Inflammatory macrophage (primary cell): ENCODE results near the gene CSH2.

Experiments
- DNase-seq, 2 donors: peaks; one replicate each; pipeline ENCODE4 v3.0.0-alpha.2; 2020 to 2022

The CSH2 gene

DNA sequence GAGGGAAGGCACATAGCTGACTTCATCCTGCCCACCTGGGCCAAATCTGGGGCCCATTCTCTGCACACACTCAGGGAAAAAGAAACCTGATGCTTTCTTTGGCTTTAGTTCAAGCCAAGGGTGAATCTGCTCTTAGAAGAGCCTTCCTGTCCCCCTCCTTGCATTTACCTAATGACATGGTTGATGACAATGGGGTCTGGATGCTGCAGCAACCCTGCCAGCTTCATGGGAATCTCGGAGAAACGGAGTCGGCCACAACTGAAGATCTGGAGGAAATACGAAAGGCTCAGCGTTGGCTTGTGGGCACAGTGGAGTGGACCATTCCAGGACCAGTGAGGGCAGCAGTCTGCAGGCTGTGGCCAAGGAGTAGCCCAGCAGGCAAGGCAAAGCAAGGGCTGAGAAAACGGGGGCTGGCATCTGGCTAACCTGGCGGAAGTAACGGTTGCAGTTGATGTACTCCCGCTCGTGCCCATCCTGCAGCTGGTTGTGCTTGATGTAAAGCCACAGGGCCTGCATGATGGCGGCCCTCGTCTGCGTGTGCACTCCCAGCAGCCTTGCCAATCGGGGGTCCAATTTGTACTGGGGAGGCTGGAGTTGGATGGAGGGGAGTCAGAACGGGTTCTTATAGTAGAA, 39.6 kb downstream of the CSH2 start:
- DNase-seq: no peak

DNA sequence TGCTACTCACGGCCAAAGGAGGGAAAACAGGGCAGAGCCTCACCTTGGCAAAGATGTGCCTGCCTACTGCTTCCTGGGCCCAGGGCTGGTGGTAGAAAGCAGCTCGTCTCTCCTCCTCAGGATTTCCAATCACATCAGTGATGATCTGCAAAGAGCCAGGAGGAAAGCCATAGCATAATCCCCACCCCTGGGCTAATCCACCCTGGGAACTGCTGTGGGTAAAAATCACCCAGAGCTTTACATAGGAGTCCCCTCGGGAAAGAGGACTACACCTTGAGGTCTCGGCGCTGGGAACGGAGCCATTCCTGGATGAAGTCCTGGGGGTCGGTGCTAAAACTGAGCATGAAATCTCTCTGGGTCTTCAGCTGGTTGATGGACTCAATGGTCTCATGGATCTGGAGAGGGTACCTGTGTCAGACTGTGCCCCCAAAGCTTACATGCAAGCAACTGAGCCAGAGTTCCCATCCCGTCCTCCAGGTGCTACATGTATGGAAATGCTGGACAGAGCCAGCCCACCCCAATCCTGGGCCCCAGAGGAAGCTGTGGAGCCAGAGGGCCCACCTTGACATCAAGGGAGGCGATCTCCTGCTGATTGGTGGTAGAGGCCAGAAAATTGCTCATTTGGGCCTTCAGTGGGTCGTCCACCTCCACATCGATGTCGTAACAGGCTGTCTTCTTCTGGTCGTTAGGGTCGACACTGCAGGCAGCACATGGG, 40.3 kb downstream of the CSH2 start:
- DNase-seq: no peak

DNA sequence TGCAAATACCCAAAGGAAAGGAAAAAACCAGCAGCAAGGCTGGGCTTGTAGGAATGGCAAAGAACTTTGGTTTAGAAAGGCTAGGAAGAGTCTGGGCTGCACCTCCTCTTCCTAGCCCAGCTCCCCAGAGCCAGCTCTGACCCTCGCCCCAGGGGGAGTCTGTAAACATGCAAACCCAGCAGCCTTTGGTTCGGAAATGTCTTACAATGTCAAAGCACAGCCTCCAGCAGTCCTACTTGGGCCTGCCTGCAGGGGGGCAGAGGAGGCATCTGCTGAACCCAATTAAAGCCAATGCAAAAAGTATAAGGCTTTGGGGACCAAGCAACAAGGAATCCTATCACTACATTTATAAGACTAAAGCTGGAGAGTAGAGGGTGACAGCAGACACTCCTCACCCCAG, 41.0 kb downstream of the CSH2 start:
- DNase-seq: no peak

DNA sequence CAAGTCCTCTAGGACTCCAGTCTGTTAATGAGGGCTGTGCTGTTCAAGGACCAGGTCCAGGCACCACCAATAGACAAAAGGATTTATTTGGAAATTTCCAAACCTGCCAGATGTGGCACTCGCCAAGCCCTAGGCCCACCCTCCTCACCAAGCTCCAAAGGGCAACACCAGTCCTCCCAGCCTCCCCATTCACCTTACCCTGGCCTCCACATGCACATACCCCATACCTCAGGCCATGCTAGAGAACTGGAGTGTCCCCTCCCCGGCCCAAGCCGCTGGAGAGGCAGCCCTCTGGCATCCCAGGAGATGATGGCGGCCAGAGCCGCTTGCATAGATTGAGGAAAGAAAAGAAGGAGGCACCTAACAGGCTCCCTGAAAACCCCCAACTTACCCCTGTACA, 41.5 kb downstream of the CSH2 start:
- no peak for DNase-seq

DNA sequence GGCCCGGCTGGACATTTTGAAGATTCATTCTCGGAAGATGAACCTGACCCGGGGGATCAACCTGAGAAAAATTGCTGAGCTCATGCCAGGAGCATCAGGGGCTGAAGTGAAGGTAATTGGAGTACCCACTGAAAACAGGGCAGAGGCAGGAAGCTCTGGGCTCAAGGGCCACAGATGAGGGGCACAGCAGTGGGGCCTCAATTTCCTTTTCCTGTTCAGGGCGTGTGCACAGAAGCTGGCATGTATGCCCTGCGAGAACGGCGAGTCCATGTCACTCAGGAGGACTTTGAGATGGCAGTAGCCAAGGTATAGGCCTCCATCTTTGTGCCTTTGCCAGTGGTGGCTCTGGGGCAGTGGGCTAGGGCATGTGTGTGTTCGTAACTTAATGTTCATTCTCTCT, 42.0 kb downstream of the CSH2 start:
- DNase-seq: no peak

DNA sequence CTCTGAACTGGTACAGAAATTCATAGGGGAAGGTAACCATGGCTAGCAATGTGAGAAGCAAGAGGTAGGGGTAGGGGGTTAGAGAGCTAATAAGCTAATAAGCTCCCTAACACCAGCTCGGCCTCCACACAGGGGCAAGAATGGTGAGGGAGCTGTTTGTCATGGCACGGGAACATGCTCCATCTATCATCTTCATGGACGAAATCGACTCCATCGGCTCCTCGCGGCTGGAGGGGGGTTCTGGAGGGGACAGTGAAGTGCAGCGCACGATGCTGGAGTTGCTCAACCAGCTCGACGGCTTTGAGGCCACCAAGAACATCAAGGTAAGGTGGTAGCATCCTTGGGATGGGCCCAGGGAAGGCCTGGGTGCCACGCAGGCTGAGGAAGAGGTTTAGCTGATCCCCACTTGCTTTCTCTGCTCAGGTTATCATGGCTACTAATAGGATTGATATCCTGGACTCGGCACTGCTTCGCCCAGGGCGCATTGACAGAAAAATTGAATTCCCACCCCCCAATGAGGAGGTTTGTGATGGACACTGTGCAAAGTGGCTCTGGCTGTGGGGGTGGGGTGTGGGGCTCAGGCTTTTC, 42.5 kb downstream of the CSH2 start:
- DNase-seq: no peak

DNA sequence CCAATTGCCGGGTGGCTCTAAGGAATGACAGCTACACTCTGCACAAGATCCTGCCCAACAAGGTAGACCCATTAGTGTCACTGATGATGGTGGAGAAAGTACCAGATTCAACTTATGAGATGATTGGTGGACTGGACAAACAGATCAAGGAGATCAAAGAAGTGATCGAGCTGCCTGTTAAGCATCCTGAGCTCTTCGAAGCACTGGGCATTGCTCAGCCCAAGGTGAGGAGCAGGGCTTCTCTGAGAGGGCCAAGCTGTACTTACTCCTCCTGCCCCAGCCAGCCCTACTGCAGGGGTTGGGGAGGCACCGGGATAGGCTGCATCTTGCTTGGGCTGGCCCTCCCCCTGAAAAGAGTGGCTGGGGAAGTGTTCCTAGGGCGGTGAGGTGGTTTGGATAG, 43.2 kb downstream of the CSH2 start:
- no peak for DNase-seq

DNA sequence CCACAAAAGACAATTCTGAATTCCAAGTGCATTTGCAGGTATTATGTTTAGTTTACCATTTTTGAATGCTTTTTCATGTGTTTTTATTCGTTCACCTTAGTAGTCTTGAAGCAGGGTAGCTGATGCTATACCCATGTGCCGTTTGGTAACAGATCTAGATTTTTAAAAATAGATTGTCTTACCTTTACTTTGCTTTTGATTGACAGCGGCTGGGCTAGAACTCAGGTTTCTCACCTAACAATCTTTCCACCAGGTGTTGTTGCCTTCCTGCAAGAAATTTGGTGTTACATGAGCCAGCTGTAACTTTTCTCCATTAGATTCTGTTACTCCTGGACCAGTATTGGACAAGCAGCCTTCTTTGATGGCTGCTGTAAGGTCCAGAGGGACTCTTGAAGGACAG, 44.5 kb downstream of the CSH2 start:
- no peak for DNase-seq

DNA sequence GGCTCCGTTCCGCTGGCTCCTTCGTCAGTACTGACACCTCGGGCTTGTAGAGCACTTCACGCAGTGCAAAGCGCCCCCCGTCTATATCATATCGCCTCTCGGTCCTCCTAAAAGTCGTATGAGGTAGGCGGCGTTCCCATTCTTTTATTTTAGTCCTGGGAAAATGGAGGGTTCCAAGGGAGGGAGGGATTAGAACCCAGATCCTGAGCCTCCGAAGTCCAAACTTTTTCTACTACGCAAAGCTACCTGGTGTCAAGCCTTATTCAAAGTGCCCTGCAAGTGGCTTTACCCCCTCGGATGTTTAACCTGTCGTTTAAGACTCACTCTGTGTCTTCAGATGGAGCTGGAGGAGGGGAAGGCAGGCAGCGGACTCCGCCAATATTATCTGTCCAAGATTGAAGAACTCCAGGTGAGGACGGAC, 45.7 kb downstream of the CSH2 start:
- DNase-seq: no peak

DNA sequence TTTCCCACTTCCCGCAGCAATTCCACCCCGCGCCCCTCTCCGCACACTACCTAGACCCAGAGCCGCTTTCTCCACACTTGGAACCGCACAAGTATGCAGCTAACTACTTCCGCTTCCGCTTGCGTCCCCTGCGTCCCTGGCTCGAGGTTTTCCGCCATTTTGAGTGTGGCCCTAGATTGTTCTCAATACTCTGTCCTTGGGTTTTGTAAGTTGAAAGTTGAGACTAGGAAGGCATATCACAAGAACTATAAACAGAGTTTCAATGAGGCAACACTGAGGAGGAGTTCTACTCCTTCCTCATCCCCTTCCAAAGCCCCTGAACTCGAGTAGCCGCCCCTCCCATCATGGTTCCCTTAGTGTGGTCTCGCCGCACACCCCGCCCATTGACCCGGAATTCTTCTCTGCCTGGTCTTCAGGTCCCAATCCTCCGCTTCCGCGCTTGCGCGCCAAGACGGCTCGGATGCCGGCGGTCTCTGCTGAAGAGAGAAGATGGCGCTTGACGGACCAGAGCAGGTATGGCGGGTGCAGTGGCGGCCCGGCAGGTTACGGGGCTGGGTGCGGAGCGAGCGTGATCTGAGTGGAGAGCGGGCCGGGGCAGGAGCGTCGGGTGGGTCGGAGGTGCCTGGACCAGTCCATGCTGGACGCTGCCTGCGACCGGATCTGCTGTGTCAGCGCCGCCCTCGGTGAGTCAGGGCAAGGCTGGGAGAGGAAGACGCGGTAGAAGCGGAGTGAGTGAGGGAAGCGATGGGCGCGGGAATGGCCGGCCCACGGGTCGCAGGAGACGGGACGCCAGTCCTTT, 46.3 kb downstream of the CSH2 start, which contains the start of the genes FTSJ3 and PSMC5:
FTSJ3 (minus strand) TSS at position 662 of the 799 bp plus-strand sequence. CDS start 761 bp downstream, outside the sequence.
PSMC5 (plus strand) TSS at position 430 of the 799 bp plus-strand sequence; CDS start at position 490, 60 bp downstream.
- DNase-seq: peak; percentile 94 to 97

DNA sequence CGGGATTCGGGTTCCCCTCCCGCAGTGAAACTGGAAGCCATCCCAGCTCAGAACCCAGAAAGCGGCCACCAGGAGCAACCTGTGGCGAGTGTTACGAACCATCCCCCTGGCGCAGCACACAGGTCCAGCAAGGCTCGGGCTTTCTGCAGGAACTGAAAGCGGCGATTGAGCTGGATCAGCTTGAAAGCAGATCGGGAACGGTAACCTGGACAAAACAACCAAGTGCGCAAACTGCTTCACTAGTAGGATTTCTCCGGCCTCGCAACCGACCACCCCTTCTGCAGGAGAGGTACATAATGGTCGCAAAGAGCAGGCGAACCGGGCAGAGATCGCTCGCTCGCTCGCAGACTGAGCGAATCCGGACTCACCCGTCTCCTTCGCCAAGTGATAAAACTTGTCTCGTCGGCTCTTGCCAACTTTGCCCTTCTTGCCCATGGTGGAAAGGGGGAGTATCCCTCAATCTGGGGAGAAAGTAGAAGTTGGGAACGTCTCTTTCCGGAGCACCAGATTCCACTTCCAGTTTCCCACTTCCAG, 46.9 kb downstream of the CSH2 start:
- peak in 1 of 2 donors; percentile 18 for DNase-seq

DNA sequence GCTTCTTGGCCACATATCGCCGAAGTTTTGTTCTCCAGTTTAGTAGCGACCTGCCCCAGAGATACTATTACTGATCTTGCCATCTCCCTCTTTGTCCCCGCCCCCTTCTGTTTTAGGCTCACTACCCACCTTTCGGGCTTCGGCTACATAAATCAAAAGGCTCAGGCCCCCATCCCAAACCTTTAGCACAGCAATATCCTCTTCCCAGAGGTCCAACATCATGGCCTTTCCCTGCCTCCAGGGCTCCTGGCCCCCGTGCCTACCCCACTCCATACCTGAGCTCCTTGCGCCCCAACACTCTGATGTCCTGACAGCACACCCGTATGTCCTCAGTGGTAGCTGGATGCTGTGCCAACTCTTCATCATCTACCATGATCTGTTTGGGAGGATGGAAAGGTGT, 49.1 kb downstream of the CSH2 start:
- DNase-seq: no peak

DNA sequence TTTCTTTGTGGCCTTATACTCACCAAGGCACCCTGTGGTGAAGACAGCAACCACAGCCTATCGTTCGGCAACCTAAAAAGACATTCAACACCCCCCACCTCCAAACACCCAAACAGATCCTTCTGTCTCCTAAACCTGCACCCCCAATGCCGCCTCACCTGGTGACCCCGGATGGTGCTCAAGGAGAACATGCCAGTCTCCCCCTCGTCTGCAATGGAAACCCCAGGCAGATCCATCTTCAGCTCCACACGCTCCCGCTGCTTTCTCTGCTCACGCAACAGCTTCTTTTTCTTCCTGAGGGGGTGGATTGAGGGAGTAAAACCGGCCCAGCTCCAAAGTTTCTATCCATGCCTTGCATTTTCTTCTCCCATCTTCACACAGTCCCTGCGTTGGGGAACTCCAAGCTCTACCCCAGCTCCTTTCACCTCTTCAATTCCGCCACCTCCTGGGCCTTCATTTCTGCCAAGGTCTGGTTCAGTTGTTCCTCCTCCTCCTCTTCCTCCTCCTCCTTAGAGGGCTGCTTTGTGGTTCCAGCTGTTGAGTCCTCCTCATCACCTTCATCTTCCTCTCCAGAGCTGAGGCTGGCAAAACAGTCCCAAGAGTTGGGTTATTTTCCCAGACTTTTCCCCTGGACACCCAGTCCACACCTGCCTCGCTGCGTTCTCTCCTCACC, 49.7 kb downstream of the CSH2 start:
- no peak for DNase-seq

DNA sequence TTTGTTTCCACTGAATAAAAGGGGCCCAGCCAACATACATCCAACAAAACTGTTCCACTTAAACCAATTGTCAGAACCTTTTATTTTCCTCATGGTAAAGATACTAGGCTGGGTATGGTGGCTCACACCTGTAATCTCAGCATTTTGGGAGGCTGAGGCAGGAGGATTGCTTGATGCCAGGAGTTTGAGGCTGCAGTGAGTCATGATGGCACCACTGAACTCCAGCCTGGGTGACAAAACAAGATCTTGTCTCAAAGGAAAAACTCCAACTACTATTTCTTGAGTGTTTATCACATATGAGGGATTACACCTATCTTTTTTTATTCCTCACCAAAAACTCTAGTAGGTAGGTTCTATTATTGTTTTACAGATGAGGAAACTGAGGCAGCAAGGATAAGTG, 50.9 kb downstream of the CSH2 start:
- DNase-seq: no peak
